ENCODE data around the gene ACSM3. TPM values are rescaled to one million over a fixed set of nuclear protein-coding genes. Genes with fewer than 3 reads are reported as not detected.
A peak's percentile ranks its signal among the peaks of the same experiment; 100 is the strongest.

Gene ACSM3
- total and polyA plus RNA-seq, 9 of the 15 experiments (the other 6 are each of a cell fraction or from before 2014, with no cell fraction given), result 112 to 420 (median 182) TPM

- peak; percentile 71 for TF ChIP-seq ZNF592 (IDR thresholded peaks at IDR 0.05)
- no peak for TF ChIP-seq SRSF3 (IDR thresholded peaks at IDR 0.05; ENCODE audit: insufficient read depth, low read length)
- 0 out of 2 replicates have a peak, but pooled peaks have one; percentile 33 for TF ChIP-seq GMEB1 (CRISPR knock-in tag; IDR thresholded peaks at IDR 0.05)
- 0 out of 2 replicates have a peak, but pooled peaks have one; percentile 12 for TF ChIP-seq SOX6 (IDR thresholded peaks at IDR 0.05)
- TF ChIP-seq ZBTB26 (CRISPR knock-in tag; IDR thresholded peaks at IDR 0.05), result peak; percentile 48; the same call in 1 of the 2 replicates
- TF ChIP-seq ZNF212 (CRISPR knock-in tag; IDR thresholded peaks at IDR 0.05), result no peak
- no peak for TF ChIP-seq BCLAF1 (IDR thresholded peaks at IDR 0.05; ENCODE audit: borderline replicate concordance in 1 of 2, control insufficient read depth in 1 of 2, low read depth in 2 of 2, low read length in 1 of 2)
- peak; percentile 98 for TF ChIP-seq MYBL2 (IDR thresholded peaks at IDR 0.05; ENCODE audit: low read depth)
- no peak for TF ChIP-seq MYBL2 (CRISPR knock-in tag; IDR thresholded peaks at IDR 0.05; ENCODE audit: borderline replicate concordance)
- 0 out of 2 replicates have a peak, but pooled peaks have one; percentile 39 for TF ChIP-seq ZNF449 (CRISPR knock-in tag; IDR thresholded peaks at IDR 0.05)
- TF ChIP-seq ZNF77 (CRISPR knock-in tag; IDR thresholded peaks at IDR 0.05), result no peak
- TF ChIP-seq CGGBP1 (CRISPR knock-in tag; IDR thresholded peaks at IDR 0.05), result no peak
- TF ChIP-seq ZKSCAN3 (CRISPR knock-in tag; IDR thresholded peaks at IDR 0.05), result no peak
- TF ChIP-seq ESRRB (CRISPR knock-in tag; IDR thresholded peaks at IDR 0.05; ENCODE audit: borderline replicate concordance), result no peak
Observed at GRCh38 chr16:20763461-20764232, at the start of gene ACSM3 (continued).

All from K562 (cell line).